Measurements from ENCODE around the gene EPHA3. TPM values are rescaled to one million over a fixed set of nuclear protein-coding genes. Genes with fewer than 3 reads are reported as not detected.

EPHA3 gene
- total RNA-seq: 0.26 and 0.99 TPM in 2 replicates
- polyA plus RNA-seq: 0.09 and 0.23 TPM in 2 replicates
- polyA plus RNA-seq (2012): 0.07 and 0.12 TPM in 2 replicates
- polyA minus RNA-seq (ENCODE audit: low replicate concordance): 0.59 TPM in 1 of 2 replicates, not detected in the other

- Histone ChIP-seq H3K4me2 (ENCODE audit: extremely low read depth, insufficient read depth, low read length) (peak within 1 kb of the TSS; percentile 99), H3K27me3 (ENCODE audit: control insufficient read depth, insufficient read depth, low read length) (no peaks in the 10 kb centered on the region), H3K9ac (ENCODE audit: insufficient read depth, low read length) (no peak within 1 kb of the TSS), H3K79me2 (ENCODE audit: control insufficient read depth, insufficient read depth, low read length) (no peaks in the 10 kb centered on the region), H2AFZ (ENCODE audit: low read length) (peak within 1 kb of the TSS; percentile 98), H3K9me3 (ENCODE audit: control insufficient read depth, insufficient read depth, low read depth, low read length) (no peaks in the 10 kb centered on the region), H3K36me3 (ENCODE audit: control insufficient read depth, insufficient read depth, low read length) (no peaks in the 10 kb centered on the region), H3K4me3 (replicated peaks in 1 of 4; ENCODE audit: control extremely low read depth in 1 of 4, insufficient read depth in 1 of 4, low read depth in 3 of 4, low read length in 4 of 4) (peak within 1 kb of the TSS; percentile 54 to 82 (median 67)), H3K27ac (ENCODE audit: insufficient read depth, low read length) (no peak within 1 kb of the TSS), H3K4me1 (ENCODE audit: control insufficient read depth, extremely low read depth, insufficient read depth, low read length) (no peaks in the 10 kb centered on the region), H4K20me1 (ENCODE audit: control insufficient read depth, extremely low read depth, insufficient read depth, low read length) (no peaks in the 10 kb centered on the region)
- DNase-seq (ENCODE audit: low read depth in 2 of 2): peak; percentile 71 to 84
- TF ChIP-seq, protein P1, sequence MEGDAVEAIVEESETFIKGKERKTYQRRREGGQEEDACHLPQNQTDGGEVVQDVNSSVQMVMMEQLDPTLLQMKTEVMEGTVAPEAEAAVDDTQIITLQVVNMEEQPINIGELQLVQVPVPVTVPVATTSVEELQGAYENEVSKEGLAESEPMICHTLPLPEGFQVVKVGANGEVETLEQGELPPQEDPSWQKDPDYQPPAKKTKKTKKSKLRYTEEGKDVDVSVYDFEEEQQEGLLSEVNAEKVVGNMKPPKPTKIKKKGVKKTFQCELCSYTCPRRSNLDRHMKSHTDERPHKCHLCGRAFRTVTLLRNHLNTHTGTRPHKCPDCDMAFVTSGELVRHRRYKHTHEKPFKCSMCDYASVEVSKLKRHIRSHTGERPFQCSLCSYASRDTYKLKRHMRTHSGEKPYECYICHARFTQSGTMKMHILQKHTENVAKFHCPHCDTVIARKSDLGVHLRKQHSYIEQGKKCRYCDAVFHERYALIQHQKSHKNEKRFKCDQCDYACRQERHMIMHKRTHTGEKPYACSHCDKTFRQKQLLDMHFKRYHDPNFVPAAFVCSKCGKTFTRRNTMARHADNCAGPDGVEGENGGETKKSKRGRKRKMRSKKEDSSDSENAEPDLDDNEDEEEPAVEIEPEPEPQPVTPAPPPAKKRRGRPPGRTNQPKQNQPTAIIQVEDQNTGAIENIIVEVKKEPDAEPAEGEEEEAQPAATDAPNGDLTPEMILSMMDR (conservative IDR thresholded peaks at IDR 0.05 in 1 of 2, IDR thresholded peaks at IDR 0.05 in 1 of 2; ENCODE audit: low read depth in 1 of 2, low read length in 2 of 2): no peak
- no peak for TF ChIP-seq EZH2 (IDR thresholded peaks at IDR 0.05; ENCODE audit: low read length, missing control alignments)
Measured at GRCh38 chr3:89107461-89108290, at the start of gene EPHA3. Gene EPHA3 (plus strand): TSS chr3:89107621. CDS start chr3:89107749, 128 bp downstream.

DNA sequence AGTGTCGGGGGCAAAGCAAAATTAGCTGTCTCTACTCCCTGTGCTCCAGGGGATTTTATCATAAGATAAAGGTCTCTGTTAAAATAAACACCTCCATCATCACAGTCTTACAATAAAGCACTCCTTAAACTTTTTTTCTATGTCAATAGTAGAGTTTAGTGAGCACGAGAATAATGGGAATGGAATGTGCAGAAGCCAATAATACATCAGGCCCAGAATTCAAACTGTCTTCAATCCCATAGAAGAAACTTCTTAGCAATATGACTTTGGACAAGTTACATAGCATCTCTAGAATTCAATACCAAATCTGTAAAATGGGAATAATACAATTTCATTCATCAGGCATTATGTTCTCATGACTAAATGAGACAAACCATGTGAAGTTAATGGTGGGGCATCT, 49.0 kb upstream of the EPHA3 start:
- no peaks in the 10 kb centered on the region for H3K27me3 ChIP-seq (ENCODE audit: control insufficient read depth, insufficient read depth, low read length)
- no peaks in the 10 kb centered on the region for H3K4me1 ChIP-seq (ENCODE audit: control insufficient read depth, extremely low read depth, insufficient read depth, low read length)
- no peak overlapping the region for H3K27ac ChIP-seq (ENCODE audit: insufficient read depth, low read length)
- no peaks in the 10 kb centered on the region for H3K79me2 ChIP-seq (ENCODE audit: control insufficient read depth, insufficient read depth, low read length)
- H4K20me1 ChIP-seq (ENCODE audit: control insufficient read depth, extremely low read depth, insufficient read depth, low read length): no peaks in the 10 kb centered on the region
- no peak overlapping the region for H3K4me3 ChIP-seq (replicated peaks in 1 of 4; ENCODE audit: control extremely low read depth in 1 of 4, insufficient read depth in 1 of 4, low read depth in 3 of 4, low read length in 4 of 4)
- H2AFZ ChIP-seq (ENCODE audit: low read length): no peak overlapping the region
- no peak overlapping the region for H3K9ac ChIP-seq (ENCODE audit: insufficient read depth, low read length)
- peak in 1 of 2 donors; percentile 50 for DNase-seq (ENCODE audit: low read depth in 2 of 2)
- no peak for TF ChIP-seq EZH2 (IDR thresholded peaks at IDR 0.05; ENCODE audit: low read length, missing control alignments)
- no peaks in the 10 kb centered on the region for H3K36me3 ChIP-seq (ENCODE audit: control insufficient read depth, insufficient read depth, low read length)
- H3K9me3 ChIP-seq (ENCODE audit: control insufficient read depth, insufficient read depth, low read depth, low read length): no peaks in the 10 kb centered on the region
- no peak overlapping the region for H3K4me2 ChIP-seq (ENCODE audit: extremely low read depth, insufficient read depth, low read length)

GRCh38 chr3:89059211-89059925, 48.1 kb upstream of the EPHA3 start:
- Histone ChIP-seq H3K27ac (ENCODE audit: insufficient read depth, low read length) (no peak overlapping the region), H3K36me3 (ENCODE audit: control insufficient read depth, insufficient read depth, low read length) (no peaks in the 10 kb centered on the region), H3K4me2 (ENCODE audit: extremely low read depth, insufficient read depth, low read length) (no peak overlapping the region), H3K9ac (ENCODE audit: insufficient read depth, low read length) (no peak overlapping the region), H3K4me1 (ENCODE audit: control insufficient read depth, extremely low read depth, insufficient read depth, low read length) (no peaks in the 10 kb centered on the region), H3K79me2 (ENCODE audit: control insufficient read depth, insufficient read depth, low read length) (no peaks in the 10 kb centered on the region), H3K4me3 (replicated peaks in 1 of 4; ENCODE audit: control extremely low read depth in 1 of 4, insufficient read depth in 1 of 4, low read depth in 3 of 4, low read length in 4 of 4) (no peak overlapping the region), H3K9me3 (ENCODE audit: control insufficient read depth, insufficient read depth, low read depth, low read length) (no peaks in the 10 kb centered on the region), H4K20me1 (ENCODE audit: control insufficient read depth, extremely low read depth, insufficient read depth, low read length) (no peaks in the 10 kb centered on the region), H3K27me3 (ENCODE audit: control insufficient read depth, insufficient read depth, low read length) (no peaks in the 10 kb centered on the region), H2AFZ (ENCODE audit: low read length) (no peak overlapping the region)
- TF ChIP-seq, protein P1 (conservative IDR thresholded peaks at IDR 0.05 in 1 of 2, IDR thresholded peaks at IDR 0.05 in 1 of 2; ENCODE audit: low read depth in 1 of 2, low read length in 2 of 2): no peak
- no peak for TF ChIP-seq EZH2 (IDR thresholded peaks at IDR 0.05; ENCODE audit: low read length, missing control alignments)
- DNase-seq (ENCODE audit: low read depth in 2 of 2): peak; percentile 40 to 95

All from fibroblast of lung (primary cell).